Renal cortical epithelial cell (primary cell): ENCODE measurements around the gene TTL. TPM values are rescaled to one million over a fixed set of nuclear protein-coding genes. Genes with fewer than 3 reads are reported as not detected.
A peak's percentile ranks its signal among the peaks of the same experiment; 100 is the strongest.
"Not testable (repeated sequence)": the region's sequence is repeated elsewhere in the genome, so short reads cannot be mapped to it uniquely, and the experiment has no call there.

ENCODE experiments used
- DNase-seq: peaks from one replicate; pipeline ENCODE4 v3.0.0-alpha.2; 2011; ENCODE audit warnings: low read depth
- total RNA-seq: library from RNA; depleted of rRNA; stranded (reverse); fragments of >200 nt; gene quantifications from 2 replicates; pipeline ENCODE4 v1.2.3, GENCODE V29; 2014

The TTL gene
- total RNA-seq, 1 donor from 2014 or later = 46.5 TPM

DNA sequence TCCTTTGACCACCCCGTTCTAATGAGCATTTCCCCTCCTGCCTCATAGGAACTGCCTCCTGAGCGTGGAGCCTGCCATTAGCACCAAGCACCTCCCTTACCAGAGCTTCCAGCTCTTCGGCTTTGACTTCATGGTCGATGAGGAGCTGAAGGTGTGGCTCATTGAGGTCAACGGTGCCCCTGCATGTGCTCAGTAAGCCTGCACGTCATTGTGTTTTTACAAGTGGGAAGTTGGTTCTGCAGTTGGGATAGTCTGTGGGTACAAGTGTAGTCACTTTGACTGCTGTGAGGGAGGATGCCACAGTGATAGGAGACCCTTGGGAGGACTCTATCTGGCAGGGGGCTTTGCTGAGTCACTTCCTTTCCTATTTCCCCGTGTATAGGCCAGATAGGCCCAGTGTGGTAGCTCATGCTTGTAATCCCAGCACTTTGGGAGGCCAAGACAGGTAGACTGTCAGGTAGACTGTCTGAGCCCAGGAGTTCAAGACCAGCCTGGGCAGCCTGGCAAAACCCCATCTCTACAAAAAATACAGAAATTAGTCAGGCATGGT is 38.4 kb downstream of the TTL start:
- DNase-seq = no peak

DNA sequence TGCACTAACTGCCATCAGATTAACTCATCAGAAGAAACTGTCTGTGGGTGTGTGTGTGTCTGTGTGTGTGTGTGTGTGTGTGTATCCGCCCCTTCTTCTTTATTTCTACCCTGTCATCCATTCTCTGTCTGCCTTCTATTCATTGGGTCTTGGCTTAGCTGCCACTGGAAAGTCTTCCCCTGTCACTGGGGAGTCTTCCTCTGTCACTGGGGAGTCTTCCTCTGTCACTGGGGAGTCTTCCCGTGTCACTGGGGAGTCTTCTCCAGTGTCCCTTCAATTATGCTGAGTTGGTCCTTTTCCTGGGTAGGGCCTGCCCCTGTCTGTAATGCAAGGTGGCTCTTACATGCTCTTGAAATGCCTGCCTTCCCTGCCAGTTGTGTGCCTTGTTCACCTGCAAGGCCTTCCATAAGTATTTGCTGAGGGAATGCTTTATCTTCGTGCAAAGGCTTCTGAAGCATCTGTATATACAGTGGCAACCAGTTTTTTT is 41.4 kb downstream of the TTL start:
- DNase-seq = no peak

DNA sequence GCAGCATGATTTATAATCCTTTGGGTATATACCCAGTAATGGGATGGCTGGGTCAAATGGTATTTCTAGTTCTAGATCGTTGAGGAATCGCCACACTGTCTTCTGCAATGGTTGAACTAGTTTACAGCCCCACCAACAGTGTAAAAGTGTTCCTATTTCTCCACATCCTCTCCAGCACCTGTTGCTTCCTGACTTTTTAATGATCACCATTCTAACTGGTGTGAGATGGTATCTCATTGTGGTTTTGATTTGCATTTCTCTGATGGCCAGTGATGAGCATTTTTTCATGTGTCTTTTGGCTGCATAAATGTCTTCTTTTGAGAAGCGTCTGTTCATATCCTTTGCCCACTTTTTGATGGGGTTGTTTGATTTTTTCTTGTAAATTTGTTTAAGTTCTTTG is 42.3 kb downstream of the TTL start:
- DNase-seq = not testable (repeated sequence)

DNA sequence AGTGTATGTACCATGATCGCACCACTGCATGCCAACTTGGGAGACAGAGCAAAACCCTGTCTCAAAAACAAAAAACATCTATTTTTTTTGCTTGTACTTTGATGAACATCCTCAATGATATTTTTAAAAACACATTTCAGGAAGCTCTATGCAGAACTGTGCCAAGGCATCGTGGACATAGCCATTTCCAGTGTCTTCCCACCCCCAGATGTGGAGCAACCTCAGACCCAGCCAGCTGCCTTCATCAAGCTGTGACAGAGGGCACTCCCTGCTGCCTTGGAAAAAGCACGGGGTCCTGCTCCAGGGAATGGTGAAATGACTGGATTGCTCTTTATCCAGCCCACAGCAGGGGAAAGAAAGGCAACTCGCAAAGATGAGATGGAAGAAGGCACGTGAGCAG is 46.6 kb downstream of the TTL start:
- no peak for DNase-seq

DNA sequence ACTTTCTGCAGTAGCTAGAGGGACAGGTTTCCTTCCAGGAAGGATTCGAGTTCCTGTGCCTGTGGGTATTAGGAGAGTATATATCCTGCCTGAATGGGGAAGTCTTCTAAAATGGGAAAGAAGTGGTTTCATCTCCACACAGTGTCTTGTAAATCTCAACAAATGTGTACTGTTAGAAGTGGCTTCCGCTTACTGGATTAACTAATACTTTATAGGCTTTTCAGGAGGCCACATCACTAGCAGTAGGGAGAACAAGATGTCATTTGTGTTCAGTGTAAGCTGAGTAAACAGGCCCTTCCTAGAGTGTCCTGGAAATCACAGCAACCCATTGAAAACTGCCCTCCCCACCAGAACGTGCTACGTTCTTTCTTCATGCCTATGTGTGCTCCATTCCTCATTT is 47.8 kb downstream of the TTL start:
- DNase-seq = no peak

DNA sequence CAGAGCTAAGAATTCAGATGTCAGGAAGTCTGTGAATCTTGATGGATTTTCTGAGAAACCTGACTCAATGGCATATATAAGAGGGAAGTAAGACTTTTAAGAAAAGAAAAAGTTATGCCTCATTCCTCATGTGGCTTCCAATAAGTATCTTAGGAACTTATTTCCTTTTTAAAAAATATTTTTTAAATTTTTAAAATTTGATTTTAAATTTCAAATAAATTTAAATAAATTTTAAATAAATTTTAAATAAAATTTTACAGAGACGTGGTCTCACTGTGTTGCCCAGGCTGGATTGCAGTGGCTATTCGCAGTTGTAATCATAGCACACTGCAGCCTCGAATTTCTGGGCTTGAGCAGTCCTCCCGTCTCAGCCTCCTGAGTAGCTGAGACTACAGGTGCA is 48.8 kb downstream of the TTL start:
- DNase-seq = no peak

DNA sequence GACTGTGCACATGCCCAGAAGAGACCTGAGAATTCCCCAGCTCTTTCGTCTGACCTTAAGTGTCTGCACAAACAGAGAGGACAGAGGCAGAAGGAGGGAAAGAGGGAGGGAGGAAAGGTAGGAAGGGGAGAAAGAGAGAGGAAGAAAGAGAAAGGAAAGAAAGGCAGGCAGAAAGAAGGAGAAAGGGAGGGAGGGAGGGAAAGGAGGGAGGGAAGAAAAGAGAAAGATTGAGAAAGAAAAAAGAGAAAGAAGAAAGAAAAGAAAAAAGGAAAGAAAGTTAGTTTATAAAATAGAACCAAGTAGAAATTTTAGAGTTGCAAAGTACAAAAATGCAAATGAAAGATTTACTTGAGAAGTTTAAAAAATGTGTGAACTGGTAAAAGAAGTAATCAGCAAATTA is 52.9 kb downstream of the TTL start:
- no peak for DNase-seq

DNA sequence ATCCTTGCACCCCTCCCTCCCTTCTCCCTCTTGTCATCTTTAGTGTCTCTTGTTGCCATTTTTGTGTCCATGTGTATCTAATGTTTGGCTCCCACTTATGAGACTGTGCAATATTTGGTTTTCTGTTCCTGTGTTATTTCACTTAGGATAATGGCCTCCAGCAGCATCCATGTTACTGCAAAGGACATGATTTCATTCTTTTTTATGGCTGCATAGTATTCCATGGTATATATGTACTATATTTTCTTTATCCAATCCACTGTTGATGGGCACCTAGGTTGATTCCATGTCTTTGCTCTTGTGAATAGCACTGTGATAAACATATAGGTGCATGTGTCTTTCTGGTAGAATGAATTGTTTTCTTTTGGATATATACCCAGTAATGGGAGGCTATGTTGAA is 54.7 kb downstream of the TTL start:
- not testable (repeated sequence) for DNase-seq

DNA sequence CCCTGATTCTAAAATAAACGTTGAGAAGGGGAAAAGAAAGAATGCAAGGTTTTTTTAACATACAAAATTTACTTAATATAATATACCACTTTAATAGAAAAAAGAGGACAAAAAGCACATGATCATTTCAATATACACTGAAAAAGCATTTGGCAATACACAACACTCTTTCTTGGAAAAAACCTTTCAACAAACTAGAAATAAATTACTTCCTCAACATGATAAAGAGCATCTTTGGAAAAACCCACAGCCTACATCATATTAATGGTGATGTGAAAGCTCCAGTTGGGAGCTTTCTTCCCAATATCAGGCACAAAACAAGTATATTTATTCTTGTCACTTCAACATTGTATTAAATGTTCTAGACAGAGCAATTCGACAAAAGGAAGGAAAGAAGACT is 57.4 kb downstream of the TTL start:
- no peak for DNase-seq

DNA sequence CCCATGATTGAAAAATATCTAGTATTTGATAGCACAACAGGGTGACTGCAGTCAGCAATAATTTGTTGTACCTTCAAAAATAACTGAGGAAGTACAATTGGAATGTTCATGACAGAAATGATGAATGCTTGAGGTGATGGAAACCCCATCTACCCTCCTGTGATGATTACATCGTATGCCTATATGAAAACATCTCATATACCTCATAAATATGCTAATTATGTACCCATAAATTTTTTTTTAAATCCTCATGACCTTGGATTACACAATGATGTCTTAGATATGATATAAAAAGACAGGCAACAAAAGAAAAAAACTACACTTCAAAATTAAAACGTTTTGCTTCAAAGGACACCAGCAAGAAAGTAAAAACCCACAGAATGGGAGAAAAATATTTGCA is 59.0 kb downstream of the TTL start:
- DNase-seq = no peak

DNA sequence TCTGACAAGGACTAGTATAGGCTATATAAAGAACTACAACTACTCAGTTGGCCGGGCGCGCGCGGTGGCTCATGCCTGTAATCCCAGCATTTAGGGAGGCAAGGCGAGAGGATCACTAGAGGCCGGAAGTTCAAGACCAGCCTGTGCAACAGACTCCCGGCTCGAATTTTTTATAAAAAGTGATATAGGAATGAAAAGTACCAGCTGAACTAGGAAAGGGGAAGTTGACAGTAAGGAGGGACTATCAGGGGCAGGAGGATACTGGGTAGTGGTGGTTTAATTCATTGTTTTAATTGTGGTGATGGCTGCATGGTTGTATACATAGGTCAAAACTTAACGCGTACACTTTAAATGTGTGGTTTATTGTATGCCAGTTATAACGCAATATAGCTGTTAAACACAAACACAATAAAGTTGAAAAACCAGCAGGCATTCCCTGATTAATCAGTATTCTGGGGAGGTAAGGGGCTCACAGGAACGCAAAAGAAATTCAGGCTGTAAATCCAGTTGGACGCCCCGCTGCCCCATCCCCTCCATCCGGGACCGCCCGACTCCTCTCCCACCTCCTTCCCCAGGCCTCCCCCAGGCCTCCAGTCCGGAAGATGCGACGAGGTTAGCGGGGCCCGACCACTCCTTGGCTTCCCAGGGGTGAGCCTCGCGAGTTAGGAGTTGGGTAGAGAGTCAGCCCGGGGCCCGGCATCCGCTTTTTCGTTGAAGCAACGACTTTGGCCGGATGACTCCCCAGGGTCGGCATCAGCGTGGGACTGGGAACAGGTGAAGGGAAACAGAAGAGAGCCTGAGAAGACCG is 59.6 kb downstream of the TTL start:
- no peak for DNase-seq

DNA sequence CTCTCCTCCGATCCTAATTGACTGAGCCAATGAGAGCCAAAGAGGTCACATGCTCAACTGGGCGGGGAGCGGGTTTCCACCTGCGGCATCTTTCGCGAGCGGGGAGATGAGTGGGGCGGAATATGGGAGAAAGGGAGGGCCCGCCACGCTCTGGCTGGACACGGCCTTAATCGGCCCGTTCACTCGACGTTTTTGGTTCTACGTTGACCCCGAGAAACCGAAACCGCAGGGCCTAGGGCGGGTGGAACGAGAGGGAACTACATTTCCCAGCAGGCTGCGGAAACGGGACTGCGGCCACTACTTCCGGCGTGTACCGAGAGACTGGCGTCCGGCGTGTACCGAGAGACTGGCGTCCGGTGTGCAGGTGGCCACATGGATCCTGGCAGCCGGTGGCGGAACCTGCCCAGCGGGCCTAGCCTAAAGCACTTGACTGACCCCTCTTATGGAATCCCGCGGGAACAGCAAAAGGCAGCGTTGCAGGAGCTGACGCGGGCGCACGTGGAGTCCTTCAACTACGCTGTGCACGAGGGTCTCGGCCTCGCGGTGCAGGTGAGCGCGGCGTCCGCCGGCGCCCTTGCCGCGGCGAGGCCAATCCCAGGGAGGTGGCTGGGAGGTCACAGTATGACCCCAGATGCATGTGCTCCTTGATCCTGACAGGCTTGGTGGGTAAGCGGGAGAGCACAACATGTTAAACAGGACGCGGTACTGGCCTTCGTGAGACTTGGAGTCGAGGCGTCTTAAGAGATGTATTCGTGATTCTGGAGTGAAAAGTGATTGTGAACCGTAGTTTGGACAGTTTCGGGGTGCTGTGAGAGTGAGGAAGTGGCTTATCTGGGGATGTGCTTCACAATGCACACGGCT is 60.4 kb downstream of the TTL start, which contains the start of gene POLR1B:
POLR1B (plus strand) TSS at position 343 of the 861 bp plus-strand sequence; CDS start at position 373, 30 bp downstream.
- DNase-seq = peak; percentile 71

DNA sequence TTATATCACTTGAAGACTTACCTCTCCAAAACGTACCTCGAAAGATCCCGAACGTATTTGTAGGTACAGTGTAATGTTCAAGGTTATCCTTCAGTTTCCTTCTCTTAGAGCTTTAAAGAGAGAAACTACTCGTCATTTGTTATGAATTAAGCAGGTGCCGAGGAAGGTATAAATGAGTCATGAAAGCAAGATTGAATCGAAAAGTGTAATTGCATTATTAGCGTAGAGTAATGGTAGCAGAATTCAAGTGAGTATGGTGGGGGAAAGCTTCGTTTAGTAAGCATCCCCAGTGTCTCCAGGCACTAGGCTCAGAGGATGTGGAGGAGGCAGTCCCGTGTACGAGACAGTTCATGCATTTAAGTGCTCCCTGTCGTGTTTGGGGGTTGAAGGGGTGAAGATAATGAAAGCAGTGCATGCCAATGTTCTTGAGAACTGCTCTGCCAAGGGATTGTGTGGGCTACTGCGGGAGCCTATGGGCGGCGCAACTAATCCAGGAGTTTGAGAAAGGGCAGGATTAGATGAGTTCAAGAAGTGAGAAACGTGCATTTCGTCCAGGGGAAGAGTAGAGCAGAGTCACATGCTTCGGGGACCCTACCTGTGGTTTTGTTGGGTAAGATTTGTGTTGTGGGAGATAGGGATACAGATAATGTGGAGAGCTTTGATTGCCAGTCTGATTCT is 61.2 kb downstream of the TTL start:
- peak; percentile 21 for DNase-seq

DNA sequence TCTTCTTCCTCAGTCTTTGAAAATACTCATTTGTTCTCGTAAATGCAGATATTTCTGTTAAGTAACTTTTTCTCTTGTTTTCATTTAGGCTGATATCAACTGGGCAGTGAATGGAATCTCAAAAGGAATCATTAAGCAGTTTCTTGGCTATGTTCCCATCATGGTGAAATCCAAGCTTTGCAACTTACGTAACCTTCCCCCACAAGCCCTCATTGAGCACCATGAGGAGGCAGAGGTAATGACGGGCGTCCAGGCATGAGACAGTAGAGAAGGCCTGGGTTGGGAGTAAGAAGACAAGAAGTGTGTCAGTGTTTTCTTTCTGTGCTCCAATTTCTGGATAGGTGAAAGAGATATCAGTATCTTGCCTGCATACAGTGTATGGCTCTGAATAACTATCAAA is 65.4 kb downstream of the TTL start:
- DNase-seq = peak; percentile 97

DNA sequence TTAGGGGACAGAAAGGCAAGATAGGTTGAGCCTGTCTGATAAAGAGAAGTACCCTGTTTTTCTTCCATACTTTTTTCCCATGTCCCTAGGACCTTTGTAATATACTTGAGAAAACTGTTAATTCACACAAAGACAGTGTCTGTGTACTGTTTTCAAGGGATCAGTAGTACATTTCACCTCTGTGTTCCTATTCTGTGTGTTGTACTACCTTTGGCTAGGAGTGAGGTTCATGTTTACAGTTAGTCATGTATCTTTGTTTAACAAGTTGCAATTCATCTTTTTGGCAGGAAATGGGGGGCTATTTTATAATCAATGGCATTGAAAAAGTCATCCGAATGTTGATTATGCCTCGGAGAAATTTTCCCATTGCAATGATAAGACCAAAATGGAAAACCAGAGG is 67.0 kb downstream of the TTL start:
- no peak for DNase-seq

DNA sequence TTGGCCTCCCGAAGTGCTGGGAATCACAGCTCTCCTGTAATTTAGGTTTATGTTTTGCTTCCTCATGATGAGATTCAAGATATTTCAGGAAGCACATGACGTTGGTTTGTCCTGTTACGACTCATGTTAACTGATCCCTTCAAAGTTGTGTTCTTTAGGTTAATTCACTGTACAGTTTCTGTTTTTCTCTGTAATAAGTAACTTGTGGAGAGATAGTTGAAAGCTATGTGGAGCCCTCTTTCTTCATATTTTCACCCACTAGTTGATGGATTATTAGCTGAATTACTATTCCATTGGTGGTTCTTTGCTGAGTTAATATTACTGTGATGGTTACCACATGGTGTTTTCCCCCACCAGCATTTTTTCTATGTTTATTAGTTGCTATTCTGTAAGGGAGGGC is 84.1 kb downstream of the TTL start:
- DNase-seq = peak; percentile 51

DNA sequence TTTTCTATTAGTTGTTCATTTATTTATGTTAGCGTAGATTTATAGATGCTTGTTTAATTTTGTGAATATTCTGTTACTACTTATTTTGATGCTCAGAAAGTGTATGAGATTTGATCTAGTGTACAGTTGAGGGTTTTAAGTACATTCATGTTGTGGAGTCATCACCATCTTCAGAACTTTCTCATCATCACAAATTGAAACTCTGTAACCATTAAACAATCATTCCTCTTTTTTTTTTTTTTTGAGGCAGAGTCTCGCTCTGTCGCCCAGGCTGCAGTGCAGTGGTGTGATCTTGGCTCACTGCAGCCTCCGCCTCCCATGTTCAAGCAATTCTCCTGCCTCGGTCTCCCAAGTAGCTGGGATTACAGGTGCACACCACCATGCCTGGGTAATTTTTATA is 84.6 kb downstream of the TTL start:
- DNase-seq = not testable (repeated sequence)

DNA sequence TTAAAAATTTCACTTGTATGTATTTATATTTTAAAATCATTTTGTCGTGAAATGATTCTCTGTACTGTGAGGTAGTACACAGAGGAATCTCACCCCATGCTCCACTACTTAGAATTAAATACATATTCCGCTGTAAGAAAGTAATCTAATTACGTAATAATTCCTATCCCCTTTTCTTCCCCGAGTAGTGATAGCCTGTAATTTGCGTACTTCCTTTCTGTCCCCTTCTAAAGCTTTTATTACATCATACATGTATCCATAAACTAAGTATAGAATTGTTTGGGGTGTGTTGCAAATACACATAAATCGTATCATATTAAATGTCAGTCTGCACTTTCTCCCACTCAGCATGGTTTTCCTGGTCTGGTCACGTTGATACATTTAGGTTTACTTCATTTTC is 90.0 kb downstream of the TTL start:
- no peak for DNase-seq

DNA sequence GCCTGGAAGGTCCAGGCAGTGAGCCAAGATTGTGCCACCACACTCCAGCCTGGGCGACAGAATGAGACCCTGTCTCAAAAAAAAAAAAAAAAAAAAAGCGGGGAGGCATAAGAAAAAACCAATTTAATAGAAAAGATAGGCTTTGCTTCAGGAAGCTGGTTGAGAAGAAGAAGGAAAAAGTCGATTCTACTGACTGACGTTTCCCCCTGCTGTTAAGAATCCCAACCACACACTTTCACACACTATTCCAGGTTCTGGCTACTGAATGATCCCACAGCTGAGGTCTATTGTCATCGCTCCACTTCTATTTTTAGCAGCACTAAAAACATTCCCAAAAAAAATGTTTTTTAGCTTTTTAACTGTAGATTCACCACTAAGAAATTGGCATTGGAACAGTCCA is 95.8 kb downstream of the TTL start:
- DNase-seq = no peak

DNA sequence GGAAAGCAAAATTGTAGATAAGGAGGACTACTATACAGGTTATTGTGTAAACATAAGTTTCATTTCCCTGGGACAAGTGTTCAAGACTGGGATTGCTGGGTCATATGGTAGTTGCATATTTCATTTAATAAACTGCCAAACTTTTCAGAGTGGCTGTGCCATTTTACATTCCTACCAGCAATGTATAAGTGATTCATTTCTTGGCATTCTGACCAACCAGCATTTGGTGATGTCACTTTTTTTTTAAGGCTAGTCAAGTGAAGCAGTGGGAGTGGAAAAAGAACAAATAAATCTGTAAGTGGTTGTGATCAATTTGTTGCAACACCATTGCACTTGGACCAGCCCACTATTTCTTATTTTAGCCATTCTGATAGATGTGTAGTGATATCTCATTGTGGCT is 97.3 kb downstream of the TTL start:
- DNase-seq = peak; percentile 93

DNA sequence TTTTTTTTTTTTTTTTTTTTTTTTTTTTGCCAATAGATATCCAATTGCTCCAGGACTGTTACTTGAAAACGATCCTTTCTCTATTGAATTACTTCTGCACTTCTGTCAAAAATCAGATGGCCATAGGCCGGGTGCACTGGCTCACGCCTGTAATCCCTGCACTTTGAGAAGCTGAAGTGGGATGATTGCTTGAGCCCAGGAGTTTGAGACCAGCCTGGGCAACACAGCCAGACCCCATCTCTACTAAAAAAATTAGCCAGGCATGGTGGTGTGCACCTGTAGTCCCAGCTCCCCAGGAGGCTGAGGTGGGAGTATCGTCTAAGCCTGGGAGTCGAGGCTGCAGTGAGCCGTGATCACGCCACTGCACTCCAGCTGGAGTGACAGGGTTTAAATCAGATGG is 98.1 kb downstream of the TTL start:
- no peak for DNase-seq

DNA sequence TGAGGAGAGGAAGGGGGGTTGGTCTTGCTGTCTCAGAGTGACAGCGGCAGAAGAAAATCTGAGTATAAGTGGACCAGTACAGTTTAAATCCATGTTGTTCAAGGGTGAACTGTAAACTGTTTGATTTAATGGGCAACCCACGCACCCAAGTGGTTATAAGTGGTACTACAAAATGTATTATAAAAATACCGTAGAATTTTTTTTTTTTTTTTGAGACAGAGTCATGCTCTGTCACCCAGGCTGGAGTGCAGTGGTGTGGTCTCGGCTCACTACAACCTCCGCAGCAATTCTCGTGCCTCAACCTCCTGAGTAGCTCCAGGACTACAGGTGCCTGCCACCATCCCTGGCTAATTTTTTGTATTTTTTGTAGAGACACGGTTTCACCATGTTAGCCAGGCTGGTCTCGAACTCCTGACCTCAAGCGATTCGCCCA is 100.4 kb downstream of the TTL start:
- peak; percentile 68 for DNase-seq
